ENCODE results near the gene IGF2R.
"Not testable (repeated sequence)": the region's sequence is repeated elsewhere in the genome, so short reads cannot be mapped to it uniquely, and the experiment has no call there.

IGF2R gene

DNA sequence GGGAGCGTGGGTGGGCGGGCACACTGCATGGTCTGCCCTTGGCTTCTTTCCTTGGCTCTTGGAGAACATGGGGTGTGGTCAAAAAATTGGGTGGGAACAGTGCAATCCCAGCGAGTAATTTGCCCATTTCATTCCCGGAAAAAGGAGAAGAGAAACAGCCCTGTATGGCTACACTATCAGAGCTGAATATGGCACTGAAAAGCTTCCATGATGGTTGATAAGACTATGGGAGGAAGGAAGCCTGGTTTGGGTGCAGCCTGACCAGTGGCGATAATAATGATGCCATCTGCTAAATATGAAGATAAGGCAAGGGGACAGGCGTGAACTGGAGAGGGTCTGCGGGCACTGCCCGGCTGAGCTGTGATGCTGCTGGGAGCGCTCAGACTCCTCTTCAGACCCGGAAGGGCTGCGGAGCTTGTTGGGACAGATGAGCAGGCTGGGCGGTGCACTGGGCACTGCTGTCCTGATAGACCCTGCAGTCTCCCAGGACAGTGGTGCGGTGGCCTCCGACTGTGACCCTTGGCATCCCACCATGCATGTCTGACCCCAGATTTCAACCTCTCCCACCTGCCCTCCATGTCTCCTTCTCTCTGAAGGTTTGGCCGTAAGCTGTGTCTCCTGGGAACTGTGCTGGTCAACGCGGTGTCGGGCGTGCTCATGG, 162.9 kb downstream of the IGF2R start:
- no peak for DNase-seq

DNA sequence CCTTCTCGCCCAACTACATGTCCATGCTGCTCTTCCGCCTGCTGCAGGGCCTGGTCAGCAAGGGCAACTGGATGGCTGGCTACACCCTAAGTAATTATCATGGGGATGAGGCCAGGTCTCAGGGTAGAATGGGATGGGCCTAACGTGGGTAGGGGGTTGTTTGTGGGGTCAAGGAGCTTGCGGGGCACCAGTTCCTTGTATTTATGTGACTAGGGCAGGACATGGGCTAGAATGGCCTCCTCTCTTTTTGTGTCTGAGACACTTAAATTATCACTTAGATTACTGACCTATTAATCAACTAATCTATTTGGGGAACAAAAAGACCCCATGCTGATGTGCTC, 163.4 kb downstream of the IGF2R start:
- DNase-seq: no peak

DNA sequence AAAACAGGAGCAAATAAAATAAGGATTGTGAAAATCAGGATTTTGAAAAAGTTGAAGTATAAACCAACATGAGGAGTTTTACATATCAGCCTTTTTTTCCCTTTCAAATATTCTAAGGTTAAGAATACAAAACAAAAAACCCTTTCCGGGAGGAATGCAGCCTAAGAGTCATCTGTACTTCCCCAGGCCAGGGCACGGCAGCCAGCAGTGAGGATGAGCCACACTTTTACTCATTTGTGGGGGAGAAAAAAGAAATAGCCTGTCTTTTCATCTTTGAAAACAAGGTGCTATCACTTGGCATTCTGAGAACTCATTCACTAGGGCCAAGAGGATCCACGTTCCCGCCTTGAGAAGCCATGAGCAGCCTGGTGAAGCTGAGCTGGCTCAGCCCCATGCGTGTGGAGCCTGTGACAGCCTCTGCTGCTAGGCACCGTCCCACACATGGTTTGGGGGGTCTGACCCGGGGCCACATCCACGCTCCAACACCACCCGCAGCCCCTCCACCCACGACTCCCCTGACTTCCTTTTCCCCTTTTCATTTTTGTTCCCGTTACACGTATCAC, 164.0 kb downstream of the IGF2R start:
- DNase-seq: no peak

DNA sequence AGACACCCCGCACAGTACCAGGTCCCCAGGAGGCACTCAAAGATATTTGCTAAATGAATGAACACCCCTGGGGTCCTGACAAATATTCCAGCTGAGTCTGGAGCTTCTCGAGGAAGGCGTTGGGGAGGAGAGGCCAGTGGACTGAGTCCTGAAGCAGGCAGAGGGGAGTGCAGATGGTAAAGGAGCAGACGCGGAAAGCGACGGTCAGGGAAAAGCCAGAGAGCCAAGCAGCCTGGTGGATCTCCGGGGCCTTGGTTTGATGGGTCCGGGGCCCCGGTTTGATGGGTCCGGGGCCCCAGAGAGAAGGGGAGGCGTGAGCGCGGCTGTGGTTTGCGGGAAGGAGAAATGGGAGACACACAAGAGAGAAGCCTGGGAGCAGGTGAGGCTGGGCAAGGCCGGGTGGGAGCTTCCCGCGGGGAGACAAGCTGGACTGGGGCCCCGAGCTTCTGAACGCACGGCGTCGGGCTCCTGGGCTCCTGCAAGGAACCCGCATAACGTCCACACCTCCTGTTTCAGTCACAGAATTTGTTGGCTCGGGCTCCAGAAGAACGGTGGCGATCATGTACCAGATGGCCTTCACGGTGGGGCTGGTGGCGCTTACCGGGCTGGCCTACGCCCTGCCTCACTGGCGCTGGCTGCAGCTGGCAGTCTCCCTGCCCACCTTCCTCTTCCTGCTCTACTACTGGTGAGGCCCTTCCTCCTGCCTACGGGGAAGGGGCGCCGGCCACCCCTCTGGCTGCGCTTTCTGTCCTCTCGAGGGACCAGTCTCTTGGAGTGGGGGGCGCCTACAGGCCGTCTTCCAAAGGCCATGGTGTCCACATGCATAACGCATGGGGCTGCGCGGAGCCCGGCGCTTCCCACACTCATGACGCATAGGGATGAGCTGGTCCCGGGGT, 164.8 kb downstream of the IGF2R start:
- DNase-seq: no peak

DNA sequence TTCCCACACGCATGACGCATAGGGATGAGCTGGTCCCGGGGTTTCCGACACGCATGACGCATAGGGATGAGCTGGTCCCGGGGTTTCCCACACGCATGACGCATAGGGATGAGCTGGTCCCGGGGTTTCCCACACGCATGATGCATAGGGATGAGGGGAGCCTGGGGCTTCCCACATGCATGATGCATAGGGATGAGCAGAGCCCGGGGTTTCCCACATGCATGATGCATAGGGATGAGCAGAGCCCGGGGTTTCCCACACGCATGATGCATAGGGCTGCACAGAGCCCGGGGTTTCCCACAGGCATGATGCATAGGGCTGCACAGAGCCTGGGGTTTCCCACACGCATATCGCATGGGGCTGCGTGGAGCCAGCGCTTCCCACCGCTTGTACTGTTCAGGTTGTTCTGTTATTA, 165.5 kb downstream of the IGF2R start:
- peak; percentile 36 for DNase-seq

DNA sequence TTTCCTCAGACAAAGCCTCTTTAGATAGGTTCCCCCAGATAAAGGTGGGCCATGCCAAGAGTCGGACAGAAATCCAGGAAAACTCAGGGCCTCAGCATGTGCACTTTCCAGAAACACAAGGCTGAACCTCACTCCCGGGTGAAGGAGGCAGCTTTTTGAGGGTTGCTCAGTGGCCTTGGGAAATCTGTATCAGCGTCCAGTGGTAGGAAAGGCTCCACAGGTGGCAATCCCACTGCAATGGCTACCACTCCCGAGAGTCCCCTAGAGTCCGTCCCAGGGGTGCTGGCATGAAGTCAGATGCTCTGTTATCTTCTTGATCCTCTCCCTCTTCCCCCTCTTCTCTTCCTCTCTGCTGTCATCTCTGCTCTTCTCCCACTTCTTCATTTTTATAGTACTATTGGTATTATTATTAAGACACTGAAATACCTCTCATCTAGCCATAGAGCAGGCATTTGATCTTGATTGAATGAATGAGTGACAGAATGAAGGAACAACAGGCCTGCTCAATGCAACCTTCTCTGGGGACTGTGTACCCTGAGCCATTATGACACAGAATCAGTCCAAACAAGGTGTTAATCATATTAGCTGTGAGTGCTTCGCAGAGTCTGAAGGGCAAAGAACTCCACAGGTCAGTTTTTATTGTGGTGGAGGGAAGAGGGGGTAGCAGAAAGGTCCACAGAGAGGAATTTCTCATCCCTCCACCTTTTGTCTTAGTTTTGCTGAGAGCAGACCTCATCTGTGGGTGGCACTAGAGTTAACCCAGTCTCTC, 166.1 kb downstream of the IGF2R start:
- no peak for DNase-seq

DNA sequence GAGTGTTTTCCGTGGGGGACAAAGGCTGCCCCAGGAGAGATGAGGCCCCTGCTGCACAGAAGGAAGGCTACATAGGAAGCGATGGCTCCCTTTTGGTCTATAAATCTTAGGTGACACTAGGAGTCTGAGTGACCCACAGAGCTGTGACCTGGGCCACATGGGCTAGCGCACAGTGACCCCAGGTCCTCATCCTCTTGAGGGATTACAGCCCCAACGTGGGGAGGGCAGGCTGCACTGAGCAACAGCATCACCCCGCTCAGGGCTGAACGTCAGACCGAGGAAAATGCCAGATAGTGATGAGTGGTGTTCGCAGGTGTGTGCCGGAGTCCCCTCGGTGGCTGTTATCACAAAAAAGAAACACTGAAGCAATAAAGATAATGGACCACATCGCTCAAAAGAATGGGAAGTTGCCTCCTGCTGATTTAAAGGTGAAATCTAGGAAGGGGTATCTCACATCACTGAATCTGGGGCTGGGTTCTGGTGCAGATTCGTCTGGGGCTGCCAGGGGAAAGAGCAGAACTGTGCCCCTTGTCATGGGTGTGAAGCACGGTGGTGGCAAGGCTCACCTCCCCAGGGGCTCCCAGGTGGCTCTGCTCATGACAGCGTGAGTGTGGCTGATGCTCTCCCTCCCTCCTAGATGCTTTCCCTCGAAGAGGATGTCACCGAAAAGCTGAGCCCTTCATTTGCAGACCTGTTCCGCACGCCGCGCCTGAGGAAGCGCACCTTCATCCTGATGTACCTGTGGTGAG, 167.2 kb downstream of the IGF2R start:
- no peak for DNase-seq

DNA sequence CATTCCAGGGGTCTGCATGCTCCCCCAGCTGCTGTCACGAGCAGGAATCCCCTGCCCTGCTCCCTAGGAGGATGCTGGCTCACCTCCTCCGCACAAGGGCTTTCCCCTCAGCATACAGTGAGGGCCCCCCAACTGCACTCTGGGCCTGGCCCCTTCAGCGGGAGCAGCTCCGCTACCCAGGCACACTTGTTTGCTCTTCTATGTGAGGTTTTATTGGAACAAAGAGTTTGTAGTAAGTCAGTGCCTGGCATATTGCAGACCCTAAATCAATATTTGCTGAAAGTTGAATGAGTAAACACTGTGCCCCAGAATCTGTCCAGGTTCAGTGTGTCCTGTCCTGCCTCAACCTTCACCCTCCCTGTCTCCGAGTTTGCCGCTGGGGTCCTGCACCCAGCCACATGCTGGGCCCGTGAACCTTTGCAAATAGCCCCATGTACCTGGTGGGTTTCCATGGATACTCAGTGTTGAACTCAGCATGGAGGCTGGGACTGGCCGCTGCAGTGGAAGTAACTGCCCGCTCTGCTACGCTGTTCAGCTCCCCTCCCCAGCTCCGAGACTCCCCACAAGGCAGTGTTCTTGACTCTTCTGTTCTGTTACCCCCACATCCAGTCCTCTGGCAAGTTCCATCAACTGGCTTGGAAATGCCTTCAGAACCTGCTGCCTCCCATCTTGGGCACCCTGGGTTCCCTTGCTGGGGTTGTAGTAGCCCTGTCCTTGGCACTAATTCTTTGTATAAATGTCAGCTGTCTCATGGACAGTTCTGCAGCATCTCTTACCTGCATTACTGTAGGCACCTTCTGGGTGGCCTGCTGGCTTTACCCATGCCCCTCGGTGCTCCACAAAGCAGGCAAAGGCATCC, 168.5 kb downstream of the IGF2R start:
- no peak for DNase-seq

DNA sequence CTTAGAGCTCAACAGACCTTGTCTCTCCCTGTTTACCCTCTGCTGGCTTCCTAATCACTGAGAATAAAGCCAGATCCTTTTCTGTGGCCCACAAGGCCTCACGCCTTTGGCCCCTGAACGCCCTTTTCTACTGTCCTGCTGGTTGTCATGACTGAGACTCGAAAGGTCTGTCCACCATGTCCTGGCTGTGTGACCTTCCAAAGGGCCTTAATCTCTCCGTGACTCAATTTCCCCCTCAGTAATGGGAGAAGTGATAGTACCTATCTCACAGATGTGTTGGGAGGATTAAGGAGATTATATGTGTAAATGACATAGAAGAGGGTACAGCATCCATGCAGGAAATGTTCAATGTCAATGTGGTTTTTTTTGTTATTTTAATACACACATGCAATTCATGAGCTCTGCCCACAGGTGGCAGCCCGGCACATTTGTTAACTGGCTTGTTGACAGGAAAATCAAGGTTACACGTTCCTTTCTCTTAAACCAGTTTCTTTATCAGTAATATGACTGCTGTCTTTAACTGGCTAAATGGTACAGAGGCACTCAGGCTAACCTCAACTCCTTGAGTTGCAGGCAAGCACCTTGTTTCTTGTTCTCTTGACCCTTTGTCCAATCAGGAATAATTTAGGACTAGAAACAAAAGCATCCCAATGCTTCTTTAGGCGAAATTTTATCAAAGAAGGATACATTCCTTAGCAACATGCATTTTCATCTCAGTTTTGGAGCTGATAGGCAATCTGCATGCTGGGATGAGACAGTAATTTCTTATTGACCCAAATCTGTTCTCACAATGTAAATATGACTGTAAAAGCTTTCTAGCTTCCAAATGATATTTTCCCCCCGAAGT, 169.3 kb downstream of the IGF2R start:
- peak; percentile 11 for DNase-seq

DNA sequence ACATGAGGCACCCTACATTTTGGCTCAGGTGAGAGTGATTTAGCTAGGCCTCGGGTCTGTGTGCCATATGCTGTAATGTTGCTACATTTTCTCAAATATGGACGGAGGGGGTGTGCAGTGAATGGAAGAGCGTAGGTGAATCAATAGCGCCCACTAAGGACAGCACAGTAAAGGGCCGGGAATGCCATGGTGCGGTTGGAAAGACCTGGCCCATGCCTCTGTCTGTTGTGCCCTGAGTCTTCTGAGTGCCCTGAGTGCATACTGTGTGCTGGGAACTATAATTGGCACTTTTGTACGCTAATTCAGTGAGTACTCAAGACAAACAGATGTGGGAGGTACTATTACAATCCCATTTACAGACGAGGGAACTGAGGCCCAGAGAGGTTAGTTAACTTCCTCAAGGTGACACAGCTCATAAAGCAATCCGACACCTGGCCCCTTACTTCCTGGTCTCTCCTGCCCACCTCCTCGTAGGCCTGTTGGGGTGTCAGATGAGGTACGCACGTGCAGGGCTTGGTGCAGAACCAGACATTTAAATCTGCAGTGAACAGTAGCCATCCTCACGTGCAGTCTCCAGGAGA, 170.0 kb downstream of the IGF2R start:
- DNase-seq: no peak

DNA sequence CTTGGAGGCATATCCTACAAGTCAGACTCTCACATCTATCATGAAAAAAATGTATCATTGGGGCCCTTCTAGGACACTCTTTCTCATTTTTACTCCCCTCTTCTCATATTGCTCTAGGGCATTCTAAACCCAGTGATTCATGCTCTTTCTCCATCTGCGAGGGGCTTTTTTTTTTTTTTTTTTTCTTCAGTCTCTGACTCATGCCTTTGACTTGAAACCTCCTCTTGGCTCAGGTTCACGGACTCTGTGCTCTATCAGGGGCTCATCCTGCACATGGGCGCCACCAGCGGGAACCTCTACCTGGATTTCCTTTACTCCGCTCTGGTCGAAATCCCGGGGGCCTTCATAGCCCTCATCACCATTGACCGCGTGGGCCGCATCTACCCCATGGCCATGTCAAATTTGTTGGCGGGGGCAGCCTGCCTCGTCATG, 170.6 kb downstream of the IGF2R start:
- no peak for DNase-seq

DNA sequence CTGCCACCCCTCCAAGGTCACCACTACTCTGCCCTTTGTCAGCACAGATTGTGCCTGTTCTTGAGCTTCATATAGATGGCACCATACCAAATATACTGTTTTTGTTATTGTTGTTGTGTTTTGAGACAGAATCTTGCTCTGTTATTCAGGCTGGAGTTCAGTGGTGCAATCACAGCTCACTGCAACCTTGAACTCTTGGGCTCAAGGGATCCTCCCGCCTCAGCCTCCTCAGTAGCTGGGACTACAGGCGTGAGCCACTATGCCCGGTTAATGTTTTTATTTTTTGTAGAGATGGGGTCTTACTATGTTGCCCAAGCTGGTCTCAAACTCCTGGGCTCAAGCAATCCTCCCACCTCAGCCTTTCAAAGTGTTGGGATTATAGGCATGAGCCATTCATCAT, 171.6 kb downstream of the IGF2R start:
- DNase-seq: not testable (repeated sequence)

DNA sequence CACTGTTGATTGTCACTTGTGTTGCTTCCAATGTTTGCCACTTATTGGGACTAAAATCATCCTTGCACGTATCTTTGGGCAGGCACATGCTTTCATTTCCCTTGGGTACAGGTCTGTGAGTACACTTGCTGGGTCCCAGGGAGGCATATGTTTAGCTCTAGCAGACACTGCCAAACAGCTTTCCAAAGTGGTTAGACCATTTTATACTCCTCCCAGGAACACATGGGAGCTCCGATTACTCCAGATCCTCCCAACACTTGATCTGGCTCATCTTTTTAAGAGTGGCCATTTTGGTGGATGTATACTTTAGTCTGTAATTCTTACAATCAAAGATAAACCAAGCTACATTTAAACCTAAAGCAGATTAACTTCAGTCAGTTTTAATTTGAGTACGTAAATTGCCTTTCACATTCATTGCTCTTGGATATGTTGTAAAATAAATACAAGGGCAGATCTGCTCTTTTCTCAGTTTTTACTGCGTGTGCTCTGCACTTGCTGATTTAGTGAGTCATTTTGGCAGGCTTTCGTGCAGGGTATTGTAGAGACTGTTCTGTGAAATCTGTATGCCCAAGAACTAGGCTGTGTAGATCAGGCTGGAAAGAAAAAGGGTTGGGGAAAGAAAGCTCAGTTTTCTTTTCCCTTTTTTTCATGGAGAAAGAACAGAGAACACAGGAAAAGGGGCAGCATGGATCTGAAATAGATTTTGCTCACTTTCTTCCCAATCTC, 172.3 kb downstream of the IGF2R start:
- no peak for DNase-seq

DNA sequence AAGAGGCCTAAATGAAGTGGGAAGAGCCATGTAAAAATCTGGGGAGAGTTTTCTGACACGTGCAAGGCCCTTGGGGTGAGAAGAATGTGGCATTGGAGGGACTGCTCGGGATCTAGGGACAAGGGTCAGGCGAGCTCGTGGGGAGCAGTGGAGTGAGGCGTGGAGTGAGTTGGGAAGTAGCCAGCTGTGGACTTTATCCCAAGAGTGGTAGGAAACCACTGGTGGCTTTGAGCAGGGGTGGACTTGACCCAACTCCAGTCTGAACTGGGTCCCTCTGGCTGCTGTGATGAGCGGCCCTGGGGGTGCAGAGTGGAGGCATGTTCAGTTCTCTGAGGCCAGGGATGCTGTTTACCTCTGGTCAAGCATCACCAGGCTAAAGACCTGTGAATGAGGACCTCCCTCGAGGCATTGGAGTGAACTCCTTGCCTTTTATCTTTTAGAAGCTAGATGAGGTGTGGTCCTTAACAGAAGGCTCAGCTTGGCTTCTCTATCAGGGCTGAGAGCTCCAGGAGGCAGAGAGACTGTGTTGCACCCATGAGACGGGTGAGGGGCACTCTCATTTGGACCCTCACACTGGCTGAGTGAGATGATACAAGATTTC, 173.3 kb downstream of the IGF2R start:
- no peak for DNase-seq

DNA sequence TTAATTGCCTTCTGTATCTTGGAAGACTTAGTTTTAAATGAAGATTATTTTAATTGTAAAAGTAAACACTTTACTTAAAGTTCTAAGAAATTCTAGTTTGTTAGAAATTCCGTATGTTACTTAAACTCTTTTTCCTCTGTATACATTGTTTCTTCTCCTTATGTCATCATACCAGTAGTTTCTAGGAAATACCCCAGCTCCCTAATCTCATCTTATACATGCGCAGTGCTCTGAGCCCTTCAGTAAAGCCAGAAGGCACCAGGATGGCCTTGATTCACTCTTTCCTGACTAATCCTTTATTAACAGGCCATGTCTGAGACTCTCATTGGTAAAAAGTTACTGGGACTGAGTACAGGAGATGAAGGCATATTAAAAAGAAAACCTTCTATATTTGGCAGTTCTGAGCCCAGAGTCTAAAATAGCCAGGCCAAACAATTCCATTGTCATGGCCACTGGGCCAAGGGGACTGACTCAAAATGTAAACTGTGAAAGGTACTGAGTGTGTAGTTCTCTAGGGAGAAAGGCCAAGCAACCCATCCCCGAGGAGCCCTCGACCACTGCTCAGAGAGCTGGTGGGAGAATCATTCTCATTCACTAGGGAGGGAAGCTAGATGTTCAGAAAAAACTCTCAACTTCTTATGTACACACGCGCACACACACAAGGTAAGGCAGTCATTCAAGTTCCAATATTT, 177.7 kb downstream of the IGF2R start:
- no peak for DNase-seq

DNA sequence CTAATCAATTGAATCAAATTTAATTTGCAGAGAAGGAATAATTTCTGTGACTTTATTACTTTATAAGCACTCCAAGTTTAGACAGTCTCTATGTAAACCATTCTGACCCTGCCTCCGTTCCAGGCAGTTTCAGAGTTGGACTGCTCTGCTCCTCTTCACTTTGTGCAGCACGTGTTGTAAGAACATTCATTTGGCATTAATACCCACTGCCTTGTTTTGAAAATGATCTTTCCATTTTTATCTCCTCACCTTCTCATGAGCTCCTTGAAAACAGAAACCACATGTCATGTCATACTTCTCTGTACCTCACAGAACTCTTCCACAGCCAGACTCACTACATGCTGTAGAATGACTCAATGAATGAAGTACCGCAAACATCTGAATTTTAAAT, 178.3 kb downstream of the IGF2R start:
- DNase-seq: no peak

DNA sequence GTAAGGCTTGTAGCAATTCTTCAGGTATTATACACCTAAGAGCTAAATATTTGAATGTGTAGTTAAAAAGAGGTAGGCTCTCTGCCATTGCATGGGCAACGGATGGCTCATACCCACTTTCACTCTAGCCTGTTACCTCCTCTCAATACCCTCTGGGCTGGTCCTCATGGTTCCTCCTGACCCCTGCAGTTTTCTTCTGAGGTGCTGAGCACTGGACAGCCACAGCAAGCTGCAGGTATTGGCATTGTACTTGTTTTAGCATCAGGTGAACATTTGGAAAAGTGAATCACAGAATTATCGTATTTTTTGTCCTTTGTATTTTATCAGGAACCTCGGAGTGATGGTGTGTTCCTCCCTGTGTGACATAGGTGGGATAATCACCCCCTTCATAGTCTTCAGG, 185.6 kb downstream of the IGF2R start:
- no peak for DNase-seq

DNA sequence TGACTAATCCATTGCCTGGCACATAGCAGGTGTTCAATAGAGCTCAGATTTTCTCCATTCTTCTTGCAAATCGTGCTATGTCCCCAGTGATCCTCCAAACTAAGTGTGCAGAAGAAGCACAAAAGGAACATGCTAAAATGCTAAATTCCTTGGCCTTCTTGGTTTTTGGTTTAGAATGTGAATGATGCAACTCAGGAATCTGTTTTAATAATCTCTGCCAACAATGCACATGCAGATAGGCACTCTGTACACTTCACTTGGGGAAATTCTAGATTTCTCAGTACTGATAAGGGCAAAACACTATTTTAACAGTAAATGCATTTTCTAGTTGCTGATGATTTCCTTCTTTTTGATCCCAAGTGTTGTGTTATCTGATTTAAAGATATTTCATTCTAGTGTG, 188.0 kb downstream of the IGF2R start:
- DNase-seq: no peak

DNA sequence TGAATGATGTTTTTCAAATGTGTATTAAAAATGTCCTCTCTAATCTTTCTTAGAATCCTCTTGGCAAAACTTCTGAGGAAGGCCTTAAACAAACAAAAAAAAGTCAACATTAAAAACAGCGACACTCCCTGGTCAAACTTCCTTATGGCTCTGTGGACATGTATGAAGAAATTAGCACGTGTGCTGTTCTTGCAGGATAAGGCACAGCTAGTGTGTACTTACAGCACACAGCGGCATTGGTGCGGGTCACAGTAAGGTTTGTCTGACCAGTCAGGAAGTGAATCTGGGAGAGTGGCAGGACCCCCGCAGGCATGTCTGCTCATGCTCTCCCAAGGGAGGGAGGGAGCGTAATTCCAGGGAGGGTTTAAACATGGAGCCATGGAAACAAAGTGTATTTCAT, 191.6 kb downstream of the IGF2R start:
- no peak for DNase-seq

All from inflammatory macrophage treated with lipopolysaccharide for 4 hours (primary cell).